Activated effector memory CD4-positive, alpha-beta T cell treated with anti-CD3 and anti-CD28 coated beads, Interleukin-2, amount 50 U/mL, for 16 hours (primary cell): ENCODE data around the gene HSPB6.
A peak's percentile ranks its signal among the peaks of the same experiment; 100 is the strongest.

Experiments used
- DNase-seq: peaks from one replicate; pipeline ENCODE4 v3.0.0-alpha.2; 2020

The HSPB6 gene

GRCh38 chr19:35764432-35765315 lies 7.8 kb upstream of the HSPB6 start:
- DNase-seq, result no peak

- no peak for DNase-seq
Observed at GRCh38 chr19:35760711-35761349, 4.0 kb upstream of the HSPB6 start.

GRCh38 chr19:35759697-35760096 lies 2.9 kb upstream of the HSPB6 start:
- no peak for DNase-seq

- DNase-seq, result peak; percentile 99
Observed at GRCh38 chr19:35757749-35758608, 1.1 kb upstream of the HSPB6 start, which contains the start of gene PROSER3. TSS of gene PROSER3 (plus strand) at chr19:35758176. CDS start at chr19:35758216, 40 bp downstream.

GRCh38 chr19:35757231-35757748 lies 461 bp upstream of the HSPB6 start:
- peak; percentile 69 for DNase-seq

- DNase-seq, result peak; percentile 87
Observed at GRCh38 chr19:35755550-35756376, 1.1 kb downstream of the HSPB6 start.

GRCh38 chr19:35755131-35755549 lies 1.7 kb downstream of the HSPB6 start:
- no peak for DNase-seq

GRCh38 chr19:35754370-35755130 lies 2.3 kb downstream of the HSPB6 start:
- DNase-seq, result no peak

GRCh38 chr19:35753634-35754369 lies 3.0 kb downstream of the HSPB6 start:
- DNase-seq, result no peak

- no peak for DNase-seq
Observed at GRCh38 chr19:35752746-35753350, 4.0 kb downstream of the HSPB6 start.

- no peak for DNase-seq
Observed at GRCh38 chr19:35751839-35752745, 4.7 kb downstream of the HSPB6 start.

- DNase-seq, result no peak
Observed at GRCh38 chr19:35750167-35750566, 6.7 kb downstream of the HSPB6 start.

GRCh38 chr19:35748106-35749020 lies 8.5 kb downstream of the HSPB6 start, which contains the start of gene LIN37:
TSS of gene LIN37 (plus strand) at chr19:35748576. CDS start at chr19:35748725, 149 bp downstream.
- DNase-seq, result peak; percentile 100

GRCh38 chr19:35746531-35746930 lies 10.3 kb downstream of the HSPB6 start:
- DNase-seq, result no peak

GRCh38 chr19:35746087-35746462 lies 10.8 kb downstream of the HSPB6 start:
- no peak for DNase-seq

- peak; percentile 99 for DNase-seq
Observed at GRCh38 chr19:35745328-35746086, 11.3 kb downstream of the HSPB6 start, which contains the start of the genes PSENEN and U2AF1L4. TSS of gene PSENEN (plus strand) at chr19:35745651. CDS start at chr19:35745931, 280 bp downstream. TSS of gene U2AF1L4 (minus strand) at chr19:35745418. CDS start at chr19:35745391, 27 bp downstream.
